IPS-20b (cell line): Measurements from ENCODE around the gene FDX2.

Experiments
- H3K27ac ChIP-seq: one replicate; pipeline ENCODE4 v1.5.1; 2013; ENCODE audit warnings: low read length
- H3K27me3 ChIP-seq: 2 replicates; pipeline ENCODE4 v1.6.1; 2013; ENCODE audit warnings: mild to moderate bottlenecking, low read length, inconsistent platforms; ENCODE audit not compliant: insufficient read depth
- H3K36me3 ChIP-seq: 2 replicates; pipeline ENCODE4 v1.6.1; 2013; ENCODE audit warnings: low read depth, mild to moderate bottlenecking, inconsistent platforms, low read length, moderate library complexity; ENCODE audit not compliant: insufficient read depth
- H3K4me1 ChIP-seq: 2 replicates; pipeline ENCODE4 v1.6.1; 2013; ENCODE audit warnings: mild to moderate bottlenecking, control low read depth, inconsistent platforms, low read length, moderate library complexity; ENCODE audit not compliant: insufficient read depth
- H3K4me3 ChIP-seq: 2 replicates; pipeline ENCODE4 v1.5.1; 2013; ENCODE audit warnings: mild to moderate bottlenecking, low read length, inconsistent platforms
- H3K9ac ChIP-seq: 2 replicates; pipeline ENCODE4 v1.6.1; 2013; ENCODE audit warnings: low read depth, mild to moderate bottlenecking, inconsistent platforms, low read length, moderate library complexity
- H3K9me3 ChIP-seq: 2 replicates; pipeline ENCODE4 v1.6.1; 2013; ENCODE audit warnings: mild to moderate bottlenecking, low read depth, low read length, inconsistent platforms; ENCODE audit not compliant: insufficient read depth

FDX2 gene

GRCh38 chr19:10329555-10329954, 13.7 kb upstream of the FDX2 start:
- Histone ChIP-seq H3K27ac (no peak overlapping the region), H3K9ac (no peak overlapping the region), H3K4me3 (no peak overlapping the region), H3K27me3 (peaks cover 6% of the 10 kb centered on the region), H3K9me3 (no peaks in the 10 kb centered on the region), H3K36me3 (peaks cover 67% of the 10 kb centered on the region), H3K4me1 (no peaks in the 10 kb centered on the region)

GRCh38 chr19:10328558-10329429, 13.0 kb upstream of the FDX2 start:
- H3K27me3 ChIP-seq: no peaks in the 10 kb centered on the region
- H3K36me3 ChIP-seq: peaks cover 75% of the 10 kb centered on the region
- no peak overlapping the region for H3K4me3 ChIP-seq
- H3K9ac ChIP-seq: no peak overlapping the region
- no peaks in the 10 kb centered on the region for H3K9me3 ChIP-seq
- no peaks in the 10 kb centered on the region for H3K4me1 ChIP-seq
- no peak overlapping the region for H3K27ac ChIP-seq

- H3K27me3 ChIP-seq: no peaks in the 10 kb centered on the region
- peaks cover 83% of the 10 kb centered on the region for H3K36me3 ChIP-seq
- H3K4me3 ChIP-seq: no peak overlapping the region
- no peaks in the 10 kb centered on the region for H3K9me3 ChIP-seq
- H3K27ac ChIP-seq: no peak overlapping the region
- H3K4me1 ChIP-seq: no peaks in the 10 kb centered on the region
- H3K9ac ChIP-seq: no peak overlapping the region
These were observed 12.0 kb upstream of the FDX2 start for GRCh38 chr19:10327793-10328192.

GRCh38 chr19:10325732-10326131, 9.9 kb upstream of the FDX2 start:
- Histone ChIP-seq H3K27me3 (no peaks in the 10 kb centered on the region), H3K4me3 (no peak overlapping the region), H3K4me1 (no peaks in the 10 kb centered on the region), H3K27ac (no peak overlapping the region), H3K9ac (no peak overlapping the region), H3K36me3 (peaks cover 94% of the 10 kb centered on the region), H3K9me3 (no peaks in the 10 kb centered on the region)

GRCh38 chr19:10321874-10322835, 6.3 kb upstream of the FDX2 start:
- no peaks in the 10 kb centered on the region for H3K9me3 ChIP-seq
- H3K4me3 ChIP-seq: no peak overlapping the region
- H3K36me3 ChIP-seq: peaks cover 87% of the 10 kb centered on the region
- H3K27me3 ChIP-seq: no peaks in the 10 kb centered on the region
- no peaks in the 10 kb centered on the region for H3K4me1 ChIP-seq
- H3K27ac ChIP-seq: no peak overlapping the region
- no peak overlapping the region for H3K9ac ChIP-seq

- no peaks in the 10 kb centered on the region for H3K9me3 ChIP-seq
- H3K27me3 ChIP-seq: no peaks in the 10 kb centered on the region
- no peak overlapping the region for H3K27ac ChIP-seq
- H3K9ac ChIP-seq: no peak overlapping the region
- H3K4me1 ChIP-seq: no peaks in the 10 kb centered on the region
- peaks cover 80% of the 10 kb centered on the region for H3K36me3 ChIP-seq
- no peak overlapping the region for H3K4me3 ChIP-seq
These were observed 5.6 kb upstream of the FDX2 start for GRCh38 chr19:10321417-10321797.

- H3K9me3 ChIP-seq: no peaks in the 10 kb centered on the region
- H3K27ac ChIP-seq: no peak overlapping the region
- H3K36me3 ChIP-seq: peaks cover 75% of the 10 kb centered on the region
- H3K4me3 ChIP-seq: no peak overlapping the region
- no peak overlapping the region for H3K9ac ChIP-seq
- H3K4me1 ChIP-seq: no peaks in the 10 kb centered on the region; the same call in 1 of the 2 replicates
- H3K27me3 ChIP-seq: no peaks in the 10 kb centered on the region
These were observed 5.0 kb upstream of the FDX2 start for GRCh38 chr19:10320602-10321416.

GRCh38 chr19:10318807-10319682, 3.2 kb upstream of the FDX2 start:
- Histone ChIP-seq H3K9ac (no peak overlapping the region), H3K36me3 (peaks cover 58% of the 10 kb centered on the region), H3K27ac (no peak overlapping the region), H3K4me1 (no peaks in the 10 kb centered on the region; the same call in 1 of the 2 replicates), H3K9me3 (no peaks in the 10 kb centered on the region), H3K27me3 (no peaks in the 10 kb centered on the region), H3K4me3 (no peak overlapping the region)

GRCh38 chr19:10317857-10318462, 2.1 kb upstream of the FDX2 start:
- H3K27me3 ChIP-seq: no peaks in the 10 kb centered on the region
- H3K4me3 ChIP-seq: no peak overlapping the region
- no peaks in the 10 kb centered on the region for H3K9me3 ChIP-seq
- no peaks in the 10 kb centered on the region; the same call in 1 of the 2 replicates for H3K4me1 ChIP-seq
- peaks cover 49% of the 10 kb centered on the region for H3K36me3 ChIP-seq
- no peak overlapping the region for H3K9ac ChIP-seq
- no peak overlapping the region for H3K27ac ChIP-seq

- Histone ChIP-seq H3K9ac (no peak overlapping the region), H3K36me3 (peaks cover 42% of the 10 kb centered on the region), H3K27ac (no peak overlapping the region), H3K4me1 (no peaks in the 10 kb centered on the region; the same call in 1 of the 2 replicates), H3K9me3 (no peaks in the 10 kb centered on the region), H3K27me3 (no peaks in the 10 kb centered on the region), H3K4me3 (no peak overlapping the region)
These were observed 1.4 kb upstream of the FDX2 start for GRCh38 chr19:10317045-10317856.
